Measurements from ENCODE around the gene NECAB2. TPM values are rescaled to one million over a fixed set of nuclear protein-coding genes. Genes with fewer than 3 reads are reported as not detected.

NECAB2 gene
- total RNA-seq, 6 experiments from 2014 or later = 0.40 TPM; not detected in 5

- Mint-ChIP-seq H3K27me3 (ENCODE audit: insufficient read depth) (peaks cover 12% of the 10 kb centered on the region), H3K4me1 (ENCODE audit: low read depth) (no peaks in the 10 kb centered on the region), H3K36me3 (ENCODE audit: low read depth) (peaks cover 9% of the 10 kb centered on the region; the same call in 1 of the 2 replicates), H3K27ac (no peak overlapping the region), H3K9me3 (no peaks in the 10 kb centered on the region), H3K4me3 (no peak overlapping the region)
- no peak for DNase-seq
- TF ChIP-seq, protein P1, sequence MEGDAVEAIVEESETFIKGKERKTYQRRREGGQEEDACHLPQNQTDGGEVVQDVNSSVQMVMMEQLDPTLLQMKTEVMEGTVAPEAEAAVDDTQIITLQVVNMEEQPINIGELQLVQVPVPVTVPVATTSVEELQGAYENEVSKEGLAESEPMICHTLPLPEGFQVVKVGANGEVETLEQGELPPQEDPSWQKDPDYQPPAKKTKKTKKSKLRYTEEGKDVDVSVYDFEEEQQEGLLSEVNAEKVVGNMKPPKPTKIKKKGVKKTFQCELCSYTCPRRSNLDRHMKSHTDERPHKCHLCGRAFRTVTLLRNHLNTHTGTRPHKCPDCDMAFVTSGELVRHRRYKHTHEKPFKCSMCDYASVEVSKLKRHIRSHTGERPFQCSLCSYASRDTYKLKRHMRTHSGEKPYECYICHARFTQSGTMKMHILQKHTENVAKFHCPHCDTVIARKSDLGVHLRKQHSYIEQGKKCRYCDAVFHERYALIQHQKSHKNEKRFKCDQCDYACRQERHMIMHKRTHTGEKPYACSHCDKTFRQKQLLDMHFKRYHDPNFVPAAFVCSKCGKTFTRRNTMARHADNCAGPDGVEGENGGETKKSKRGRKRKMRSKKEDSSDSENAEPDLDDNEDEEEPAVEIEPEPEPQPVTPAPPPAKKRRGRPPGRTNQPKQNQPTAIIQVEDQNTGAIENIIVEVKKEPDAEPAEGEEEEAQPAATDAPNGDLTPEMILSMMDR (IDR thresholded peaks at IDR 0.05) = peak; percentile 37
Observed at GRCh38 chr16:84048270-84048669, 80.2 kb downstream of the NECAB2 start.

GRCh38 chr16:84048871-84049270, 80.8 kb downstream of the NECAB2 start:
- Mint-ChIP-seq H3K36me3 (ENCODE audit: low read depth) (peaks cover 15% of the 10 kb centered on the region; the same call in 1 of the 2 replicates), H3K4me1 (ENCODE audit: low read depth) (no peaks in the 10 kb centered on the region), H3K27ac (no peak overlapping the region), H3K9me3 (no peaks in the 10 kb centered on the region), H3K4me3 (no peak overlapping the region), H3K27me3 (ENCODE audit: insufficient read depth) (peaks cover 6% of the 10 kb centered on the region)
- TF ChIP-seq, protein P1 (IDR thresholded peaks at IDR 0.05) = no peak
- no peak for DNase-seq

- TF ChIP-seq, protein P1 (IDR thresholded peaks at IDR 0.05) = no peak
- Mint-ChIP-seq H3K27ac (no peak overlapping the region), H3K4me3 (no peak overlapping the region), H3K9me3 (no peaks in the 10 kb centered on the region), H3K36me3 (ENCODE audit: low read depth) (peaks cover 19% of the 10 kb centered on the region; the same call in 1 of the 2 replicates), H3K4me1 (ENCODE audit: low read depth) (no peaks in the 10 kb centered on the region), H3K27me3 (ENCODE audit: insufficient read depth) (peaks cover 4% of the 10 kb centered on the region)
- no peak for DNase-seq
Observed at GRCh38 chr16:84049403-84050060, 81.5 kb downstream of the NECAB2 start.

- Mint-ChIP-seq H3K9me3 (no peaks in the 10 kb centered on the region), H3K27ac (no peak overlapping the region), H3K4me1 (ENCODE audit: low read depth) (no peaks in the 10 kb centered on the region), H3K27me3 (ENCODE audit: insufficient read depth) (no peaks in the 10 kb centered on the region; the same call in none of the 2 replicates), H3K36me3 (ENCODE audit: low read depth) (peaks cover 19% of the 10 kb centered on the region; the same call in 1 of the 2 replicates), H3K4me3 (no peak overlapping the region)
- DNase-seq = no peak
- TF ChIP-seq, protein P1 (IDR thresholded peaks at IDR 0.05) = no peak
Observed at GRCh38 chr16:84050316-84050715, 82.3 kb downstream of the NECAB2 start.

DNA sequence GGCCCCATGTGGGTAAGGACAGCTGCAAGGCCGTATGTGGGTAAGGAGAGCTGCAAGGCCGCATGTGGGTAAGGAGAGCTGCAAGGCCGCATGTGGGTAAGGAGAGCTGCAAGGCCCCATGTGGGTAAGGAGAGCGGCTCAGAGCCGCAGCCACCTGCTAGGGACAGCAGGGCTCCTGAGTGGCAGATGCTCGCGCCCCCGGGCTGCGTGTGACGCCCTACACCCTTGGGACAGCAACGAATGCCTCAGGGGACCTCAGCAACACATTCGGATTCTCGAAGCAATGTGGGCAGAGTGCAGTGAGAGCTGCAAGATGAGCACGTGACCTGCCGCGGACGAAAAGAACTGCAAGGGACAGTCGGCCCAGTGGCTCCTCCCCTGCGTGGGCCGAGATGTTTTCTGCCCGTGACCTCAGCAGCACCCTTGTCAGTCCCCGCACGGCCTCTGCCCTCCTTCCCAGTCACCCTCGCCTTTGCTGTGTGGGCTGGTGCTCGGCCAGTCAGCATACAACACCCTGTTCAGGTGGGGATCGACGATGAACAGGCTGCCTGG, 84.1 kb downstream of the NECAB2 start:
- Mint-ChIP-seq H3K36me3 (ENCODE audit: low read depth) (peaks cover 19% of the 10 kb centered on the region; the same call in 1 of the 2 replicates), H3K9me3 (no peaks in the 10 kb centered on the region), H3K27me3 (ENCODE audit: insufficient read depth) (no peaks in the 10 kb centered on the region; the same call in 1 of the 2 replicates), H3K27ac (no peak overlapping the region), H3K4me1 (ENCODE audit: low read depth) (no peaks in the 10 kb centered on the region), H3K4me3 (no peak overlapping the region)
- TF ChIP-seq, protein P1 (IDR thresholded peaks at IDR 0.05) = no peak
- no peak for DNase-seq

Other genes starting within 250 kb of the NECAB2 start
- gene HSBP1, start 160.3 kb upstream of the NECAB2 start, total RNA-seq (2021; fragmentation: NEBNext Ultra II Directional; extraction: Animal tissue kit (Norgen Biotek cat#: 25700)) = 100 to 1,000 TPM; 138 to 174 (median 161) TPM
- 1 to 10 TPM; 1.4 to 2.5 (median 1.9) TPM for gene MLYCD, start 69.1 kb upstream of the NECAB2 start, total RNA-seq (2021; fragmentation: NEBNext Ultra II Directional; extraction: Animal tissue kit (Norgen Biotek cat#: 25700))
- gene OSGIN1, start 15.0 kb upstream of the NECAB2 start, total RNA-seq (2021; fragmentation: NEBNext Ultra II Directional; extraction: Animal tissue kit (Norgen Biotek cat#: 25700)) = 1 to 10 TPM; 3.9 to 8.6 (median 7.7) TPM
- gene SLC38A8, start 74.6 kb downstream of the NECAB2 start, total RNA-seq (2021; fragmentation: NEBNext Ultra II Directional; extraction: Animal tissue kit (Norgen Biotek cat#: 25700)) = not detected
- 100 to 1,000 TPM in 4 of 6 experiments, 10 to 100 TPM in 2; 96.6 to 123 (median 102) TPM for gene MBTPS1, start 148.7 kb downstream of the NECAB2 start, total RNA-seq (2021; fragmentation: NEBNext Ultra II Directional; extraction: Animal tissue kit (Norgen Biotek cat#: 25700))
- 10 to 100 TPM; 14.8 to 18.8 (median 17.2) TPM for gene HSDL1, start 176.9 kb downstream of the NECAB2 start, total RNA-seq (2021; fragmentation: NEBNext Ultra II Directional; extraction: Animal tissue kit (Norgen Biotek cat#: 25700))
- gene DNAAF1, start 177.1 kb downstream of the NECAB2 start, total RNA-seq (2021; fragmentation: NEBNext Ultra II Directional; extraction: Animal tissue kit (Norgen Biotek cat#: 25700)) = not detected
- 10 to 100 TPM; 22.0 to 30.4 (median 25.7) TPM for gene TAF1C, start 218.8 kb downstream of the NECAB2 start, total RNA-seq (2021; fragmentation: NEBNext Ultra II Directional; extraction: Animal tissue kit (Norgen Biotek cat#: 25700))
- not detected for gene ADAD2, start 222.9 kb downstream of the NECAB2 start, total RNA-seq (2021; fragmentation: NEBNext Ultra II Directional; extraction: Animal tissue kit (Norgen Biotek cat#: 25700))

Measured in HFFc6 (cell line).